Activated gamma-delta T cell (primary cell): Measurements from ENCODE around the gene ZC3H12C.
"Not testable (repeated sequence)": the region's sequence is repeated elsewhere in the genome, so short reads cannot be mapped to it uniquely, and the experiment has no call there.

ENCODE experiments used
- DNase-seq: peaks from one replicate; lab custom pipeline; 2025; lab: John Stamatoyannopoulos, UW

The ZC3H12C gene

DNA sequence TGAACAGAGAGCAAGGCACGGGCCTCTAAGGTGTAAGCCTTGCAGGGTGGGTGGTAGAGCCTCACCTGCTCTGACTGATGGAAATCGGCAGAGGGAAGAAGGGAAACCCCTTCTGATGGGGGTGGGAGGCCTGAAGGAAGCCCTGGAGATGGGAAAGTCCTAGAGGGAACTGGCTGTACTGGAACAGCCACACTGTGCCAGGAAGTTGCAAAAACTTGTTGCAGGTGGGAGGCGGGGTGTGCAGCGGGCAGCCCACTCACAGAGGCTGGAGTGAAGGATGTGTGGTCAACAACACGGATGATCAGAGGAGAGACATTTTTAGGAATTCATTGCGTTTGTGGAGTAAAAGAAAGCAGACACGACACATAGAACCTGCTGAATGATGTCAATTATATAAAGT is 91.3 kb downstream of the ZC3H12C start:
- no peak for DNase-seq

DNA sequence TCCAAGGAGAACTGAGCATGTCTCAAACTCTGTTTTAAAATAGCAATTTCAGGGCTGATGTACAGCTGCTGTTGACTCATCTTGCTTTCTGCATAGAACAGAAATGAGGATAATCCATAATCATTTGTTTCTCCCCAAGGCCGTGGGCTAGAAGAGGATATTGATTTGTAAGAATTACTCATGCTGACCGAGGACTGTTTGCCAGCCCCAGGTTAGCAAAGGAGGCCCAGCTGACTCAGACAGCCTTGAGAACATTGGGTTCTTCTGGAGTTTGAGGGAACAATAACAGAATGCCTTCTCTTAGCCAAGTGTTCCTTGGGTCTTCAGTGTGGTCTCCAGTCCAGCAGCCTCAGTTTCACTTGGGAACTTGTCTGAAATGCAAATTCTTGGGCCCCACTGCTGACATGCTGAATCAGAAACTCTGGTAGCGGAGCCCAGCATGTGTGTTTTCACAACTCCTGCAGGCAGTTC is 92.0 kb downstream of the ZC3H12C start:
- DNase-seq = no peak

DNA sequence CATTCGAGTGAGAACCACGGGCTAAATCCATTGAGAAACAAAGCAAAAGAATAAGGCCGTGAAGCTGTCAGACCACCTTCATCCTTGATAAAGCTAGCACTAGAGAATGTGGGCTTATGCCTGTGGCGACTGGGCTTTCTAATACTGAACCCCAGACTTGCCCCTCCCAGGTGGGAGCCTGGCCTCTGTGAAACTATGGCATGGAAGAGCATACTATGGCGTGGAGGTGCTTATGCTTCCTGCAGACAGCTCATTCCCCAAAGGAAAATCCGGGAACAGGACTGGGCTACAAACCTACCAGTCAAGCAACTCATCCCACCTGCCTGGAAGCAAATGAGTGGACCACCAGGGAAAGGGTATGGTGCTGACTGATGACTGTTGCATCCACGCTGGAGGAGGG is 92.4 kb downstream of the ZC3H12C start:
- no peak for DNase-seq

DNA sequence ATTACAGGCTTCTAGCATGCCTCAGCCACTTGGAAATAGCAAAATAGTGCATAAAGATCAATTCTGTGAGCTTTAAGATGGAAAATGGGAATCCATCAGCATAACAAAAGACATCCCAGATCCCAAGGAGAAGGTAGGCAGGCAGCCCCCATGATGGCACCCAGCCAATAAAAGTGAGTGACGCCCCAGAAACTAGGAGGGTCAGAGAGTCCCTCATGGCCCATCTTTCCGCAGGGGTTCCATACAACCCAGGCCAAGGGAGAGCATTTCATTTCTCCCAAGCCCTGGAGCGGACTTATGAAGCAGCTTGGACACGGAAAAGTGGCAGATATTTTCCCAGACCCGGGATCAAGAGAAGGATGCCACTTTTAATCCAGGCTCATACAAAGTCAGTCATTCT is 93.3 kb downstream of the ZC3H12C start:
- DNase-seq = no peak

DNA sequence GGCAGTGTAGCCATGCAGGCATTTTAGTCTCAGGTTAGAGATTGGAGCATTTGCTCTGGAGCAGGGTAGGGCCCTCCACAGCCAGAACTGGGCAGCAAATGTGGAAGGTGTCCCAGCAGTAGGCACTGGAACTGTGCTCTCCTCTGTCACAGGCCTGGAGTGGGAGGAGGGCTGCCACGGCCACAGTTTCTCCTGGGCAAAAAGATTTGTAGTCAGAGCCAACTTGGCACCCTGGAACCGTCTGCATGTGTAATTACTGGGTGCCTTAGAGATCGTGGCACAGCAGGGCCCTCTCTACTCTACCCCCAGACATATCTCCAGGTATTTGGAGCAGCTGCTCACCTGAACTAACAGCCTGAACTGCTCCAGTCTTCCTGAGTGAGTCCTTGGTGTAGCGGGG is 93.7 kb downstream of the ZC3H12C start:
- no peak for DNase-seq

DNA sequence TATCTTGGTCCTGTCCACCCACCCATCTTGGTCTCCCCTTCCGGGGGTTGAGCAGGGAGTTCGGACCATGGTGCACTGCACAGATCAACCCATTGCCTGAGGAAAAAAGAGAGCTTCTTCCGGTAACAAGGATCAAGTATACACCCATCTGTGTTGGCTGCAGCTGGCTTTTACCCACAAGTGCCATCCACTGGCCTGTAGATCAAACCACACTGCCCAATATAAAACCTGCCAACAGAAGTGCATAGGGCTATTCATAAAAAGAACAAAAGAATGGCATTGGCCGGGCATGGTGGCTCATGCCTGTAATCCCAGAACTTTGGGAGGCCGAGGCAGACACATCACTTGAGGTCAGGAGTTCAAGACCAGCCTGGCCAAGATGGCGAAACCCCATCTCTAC is 94.5 kb downstream of the ZC3H12C start:
- DNase-seq = no peak

DNA sequence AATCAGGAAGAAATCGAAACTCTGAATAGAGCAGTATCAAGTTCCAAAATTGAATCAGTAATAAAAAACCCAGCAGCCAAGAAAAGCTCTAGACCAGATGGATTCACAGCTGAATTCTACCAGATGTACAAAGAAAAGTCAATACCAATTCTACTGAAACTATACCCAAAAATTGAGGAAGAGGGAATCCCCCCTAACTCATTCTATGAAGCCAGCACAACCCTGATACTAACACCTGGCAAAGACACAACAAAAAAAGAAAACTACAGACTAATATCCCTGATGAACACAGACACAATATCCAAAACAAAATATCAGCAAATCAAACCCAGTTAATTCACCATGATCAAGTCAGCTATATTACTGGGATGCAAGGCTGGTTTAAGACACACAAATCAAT is 97.7 kb downstream of the ZC3H12C start:
- no peak for DNase-seq

DNA sequence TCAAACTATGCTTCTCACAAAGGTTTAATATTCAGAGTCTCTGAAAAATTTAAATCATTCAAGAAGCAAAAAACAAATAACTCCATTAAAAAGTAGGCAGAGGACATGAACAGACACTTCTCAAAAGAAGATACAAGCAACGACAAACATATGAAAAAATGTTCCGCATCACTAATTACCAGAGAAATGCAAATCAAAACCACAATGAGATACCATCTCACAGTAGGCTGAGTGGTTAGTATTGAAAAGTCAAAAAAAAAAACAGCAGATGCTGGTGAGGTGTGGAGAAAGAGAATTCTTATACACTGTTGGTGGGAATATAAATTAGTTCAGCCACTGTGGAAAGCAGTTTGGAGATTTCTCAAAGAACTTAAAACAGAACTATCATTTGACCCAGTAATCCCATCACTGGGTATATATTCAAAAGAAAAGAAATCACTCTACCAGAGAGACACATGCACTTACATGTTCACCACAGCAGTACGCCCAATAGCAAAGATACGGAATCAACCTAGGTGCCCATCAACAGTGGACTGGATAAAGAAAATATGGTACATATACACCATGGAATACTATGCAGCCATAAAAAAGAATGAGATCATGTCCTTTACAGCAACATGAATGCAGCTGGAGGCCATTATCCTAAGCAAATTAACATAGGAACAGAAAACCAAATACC is 99.6 kb downstream of the ZC3H12C start:
- not testable (repeated sequence) for DNase-seq

DNA sequence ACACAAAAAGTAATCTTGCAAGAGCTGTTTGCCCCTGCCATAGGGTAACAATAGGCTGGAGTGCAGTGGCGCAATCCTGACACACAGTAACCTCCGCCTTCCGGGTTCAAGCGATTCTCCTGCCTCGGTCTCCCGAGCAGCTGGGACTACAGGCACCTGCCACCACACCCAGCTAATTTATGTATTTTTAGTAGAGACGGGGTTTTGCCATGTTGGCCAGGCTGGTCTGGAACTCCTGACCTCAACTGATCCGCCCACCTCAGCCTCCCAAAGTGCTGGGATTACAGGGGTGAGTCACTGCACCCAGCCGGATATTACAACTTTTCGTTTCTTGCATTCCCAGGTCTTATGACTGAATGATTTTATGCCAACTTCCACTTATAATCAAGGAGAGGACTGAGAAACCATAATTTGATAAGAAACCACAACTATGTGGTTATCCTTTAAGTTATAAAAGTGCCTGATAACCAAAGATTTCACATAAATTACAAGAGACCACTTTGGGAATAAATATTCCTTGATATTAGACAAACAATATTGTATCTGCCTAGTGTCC is 101.1 kb downstream of the ZC3H12C start:
- DNase-seq = not testable (repeated sequence)

DNA sequence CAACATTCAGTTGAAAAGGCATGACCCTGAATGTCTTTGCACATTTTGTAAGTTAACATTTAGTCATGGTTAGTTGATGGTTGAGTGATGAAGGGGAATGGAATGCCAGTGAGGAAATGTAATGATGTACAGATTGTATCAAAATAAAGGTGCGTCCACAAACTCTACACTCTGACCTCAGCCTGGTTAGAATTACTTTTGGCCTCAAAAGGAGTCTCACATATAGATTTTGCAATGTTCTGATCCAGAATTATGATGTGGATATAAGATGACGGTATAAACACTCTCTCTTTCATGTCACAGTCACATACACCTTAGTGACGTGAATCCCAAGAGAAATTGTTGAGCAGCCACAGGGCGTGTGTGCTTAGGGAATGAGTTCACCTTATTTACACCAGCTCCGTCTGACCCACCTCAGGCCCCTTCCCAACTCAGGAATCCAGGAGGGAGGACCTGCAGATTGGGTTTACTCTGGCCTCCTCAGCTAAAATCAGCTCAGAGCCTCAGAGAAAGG is 103.1 kb downstream of the ZC3H12C start:
- DNase-seq = no peak

DNA sequence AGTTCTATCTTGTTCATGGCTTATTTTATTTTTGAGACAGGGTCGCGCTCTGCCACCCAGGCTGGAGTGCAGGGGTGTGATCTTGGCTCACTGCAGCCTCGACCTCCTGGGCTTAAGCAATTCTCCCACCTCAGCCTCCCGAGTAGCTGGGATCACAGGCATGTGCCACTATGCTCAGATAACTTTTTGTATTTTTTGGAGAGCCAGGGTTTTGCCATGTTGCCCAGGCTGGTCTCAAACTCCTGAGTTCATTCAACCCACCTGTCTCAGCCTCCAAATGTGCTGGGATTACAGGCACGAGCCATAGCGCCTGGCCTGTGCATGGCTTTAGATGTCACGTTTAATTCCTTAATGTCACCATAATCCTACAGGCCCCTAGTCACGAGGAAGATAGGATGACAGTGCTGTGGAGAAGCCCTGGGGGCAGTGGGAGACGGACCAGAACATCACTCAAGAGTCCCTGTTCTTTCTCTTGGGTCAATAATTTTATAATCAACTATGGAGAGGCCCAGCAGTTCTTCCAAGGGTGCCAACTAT is 103.8 kb downstream of the ZC3H12C start:
- DNase-seq = no peak

DNA sequence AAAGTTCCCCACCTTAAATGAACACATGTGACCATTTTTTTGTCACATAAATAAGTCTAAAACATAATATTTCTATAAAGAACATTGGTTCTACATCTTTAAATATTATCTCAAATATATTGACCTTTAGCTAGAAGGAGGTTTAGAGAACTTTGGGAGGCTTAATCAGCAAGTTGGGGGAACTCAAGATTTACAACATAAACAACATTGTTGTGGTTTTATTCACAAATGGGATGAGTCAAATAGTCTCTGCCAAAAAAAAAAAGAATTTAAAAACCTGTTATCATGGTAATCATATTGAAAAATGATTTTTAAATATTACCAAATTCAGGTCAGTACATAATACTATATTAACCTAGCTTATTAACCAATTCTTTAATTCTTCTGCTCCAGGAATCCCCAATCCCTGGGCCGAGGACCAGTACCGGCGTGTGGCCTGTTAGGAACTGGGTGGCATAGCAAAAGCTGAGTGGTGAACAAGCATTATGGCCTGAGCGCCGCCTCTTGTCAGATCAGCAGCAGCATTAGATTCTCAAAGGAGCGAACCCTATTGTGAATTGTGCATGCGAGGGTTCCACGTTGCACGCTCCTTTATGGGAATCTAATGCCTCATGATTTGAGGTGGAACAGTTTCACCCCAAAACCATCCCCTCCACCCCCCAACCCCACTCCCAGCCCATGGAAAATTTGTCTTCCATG is 105.0 kb downstream of the ZC3H12C start:
- no peak for DNase-seq

DNA sequence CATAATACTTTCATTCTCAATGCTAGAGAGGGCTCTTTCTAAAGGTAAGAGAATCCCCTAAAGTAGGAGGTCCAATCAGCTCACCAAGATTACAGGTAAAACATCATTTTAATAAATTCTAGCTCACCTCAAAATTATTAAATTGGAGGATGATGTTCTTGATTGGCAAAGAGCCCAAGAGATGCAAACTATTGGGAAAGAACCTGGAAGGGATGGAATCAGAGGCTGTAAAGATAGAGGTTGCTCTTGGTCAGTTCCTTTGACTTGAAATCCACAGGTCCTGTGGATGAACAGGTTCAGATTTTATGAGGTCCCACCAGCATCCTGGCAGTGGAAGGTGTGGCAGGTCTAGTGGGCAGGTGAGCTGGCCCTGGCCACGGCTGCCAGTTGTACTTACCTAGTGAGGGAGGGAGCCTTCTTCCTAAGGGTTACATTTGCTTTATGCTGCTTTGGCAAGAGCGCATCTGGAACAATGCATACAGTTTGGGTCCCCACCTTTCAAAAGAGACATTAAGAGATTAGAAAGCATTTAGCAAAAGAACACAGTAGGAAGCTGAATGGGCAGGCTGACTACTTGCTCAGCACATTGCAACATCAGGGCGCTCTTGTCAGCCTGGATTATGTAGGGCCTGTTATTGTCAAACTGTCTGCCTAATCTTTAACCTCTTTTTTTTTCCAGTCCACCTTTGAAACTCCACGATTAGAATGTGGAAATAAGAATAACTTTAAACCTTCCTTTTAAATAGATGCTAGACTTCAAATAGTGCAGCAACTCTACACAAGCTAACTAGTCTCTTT is 106.2 kb downstream of the ZC3H12C start:
- no peak for DNase-seq

DNA sequence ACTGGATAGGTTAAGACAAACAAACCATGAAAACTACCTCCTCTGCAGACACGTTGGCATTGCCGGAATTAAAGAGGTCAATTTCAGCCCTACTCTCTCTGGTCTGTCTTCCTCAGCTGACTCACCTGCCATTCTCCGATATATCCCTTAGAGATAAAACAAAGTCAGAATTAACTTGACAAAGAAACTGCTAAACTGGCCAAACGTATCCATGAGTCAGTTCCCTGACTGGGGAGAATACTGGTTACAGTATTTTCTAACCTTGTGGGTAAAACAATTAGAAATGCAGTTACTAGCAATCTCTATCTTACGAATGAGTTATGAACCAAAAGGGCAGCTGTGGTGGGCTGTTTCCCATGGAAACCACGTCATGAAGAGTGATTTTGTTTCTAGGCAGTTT is 107.0 kb downstream of the ZC3H12C start:
- DNase-seq = no peak

DNA sequence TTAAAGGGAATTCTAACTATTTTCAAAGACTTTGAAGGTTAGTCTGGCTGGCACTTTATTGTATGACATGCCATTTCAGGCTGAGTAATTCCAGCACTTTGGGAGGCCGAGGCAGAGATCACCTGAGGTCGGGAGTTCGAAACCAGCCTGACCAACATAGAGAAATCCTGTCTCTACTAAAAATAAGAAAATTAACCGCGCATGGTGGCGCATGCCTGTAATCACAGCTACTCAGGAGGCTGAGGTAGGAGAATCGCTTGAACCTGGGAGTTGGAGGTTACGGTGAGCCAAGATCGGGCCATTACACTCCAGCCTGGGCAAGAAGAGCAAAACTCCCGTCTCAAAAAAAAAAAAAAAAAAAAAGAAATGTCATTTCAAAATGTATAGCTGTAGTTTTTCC is 107.6 kb downstream of the ZC3H12C start:
- no peak for DNase-seq

DNA sequence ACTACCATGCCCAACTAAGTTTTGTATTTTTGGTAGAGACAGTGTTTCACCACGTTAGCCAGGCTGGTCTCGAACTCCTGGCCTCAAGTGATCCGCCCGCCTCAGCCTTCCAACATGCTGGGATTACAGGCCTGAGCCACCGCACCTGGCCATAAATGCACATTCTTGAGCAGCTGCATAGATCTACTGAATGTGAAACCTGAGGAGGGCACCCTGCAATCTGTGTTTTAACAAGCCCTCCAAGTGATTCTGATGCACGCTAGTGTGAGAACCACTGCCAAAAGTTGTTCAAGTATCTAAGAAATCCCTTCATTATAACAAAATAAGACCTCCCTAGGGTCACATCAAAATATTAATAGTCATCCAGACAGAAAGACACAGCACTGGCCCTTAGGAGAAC is 113.9 kb downstream of the ZC3H12C start:
- DNase-seq = no peak

DNA sequence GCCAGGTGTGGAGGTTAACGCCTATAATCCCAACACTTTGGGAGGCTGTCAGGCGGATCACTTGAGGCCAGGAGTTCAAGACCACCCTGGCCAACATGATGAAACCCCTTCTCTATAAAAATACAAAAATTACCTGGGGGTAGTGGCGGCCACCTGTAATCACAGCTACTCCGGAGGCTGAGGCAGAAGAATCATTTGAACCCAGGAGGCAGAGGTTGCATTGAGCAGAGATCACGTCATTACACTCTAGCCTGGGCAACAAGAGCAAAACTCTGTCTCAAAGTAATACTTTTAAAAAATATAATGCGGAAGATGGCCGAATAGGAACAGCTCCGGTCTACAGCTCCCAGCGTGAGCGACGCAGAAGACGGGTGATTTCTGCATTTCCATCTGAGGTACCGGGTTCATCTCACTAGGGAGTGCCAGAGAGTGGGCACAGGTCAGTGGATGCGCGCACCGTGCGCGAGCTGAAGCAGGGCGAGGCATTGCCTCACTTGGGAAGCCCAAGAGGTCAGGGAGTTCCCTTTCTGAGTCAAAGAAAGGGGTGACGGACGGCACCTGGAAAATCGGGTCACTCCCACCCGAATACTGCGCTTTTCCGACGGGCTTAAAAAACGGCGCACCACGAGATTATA is 115.6 kb downstream of the ZC3H12C start:
- DNase-seq = not testable (repeated sequence)

DNA sequence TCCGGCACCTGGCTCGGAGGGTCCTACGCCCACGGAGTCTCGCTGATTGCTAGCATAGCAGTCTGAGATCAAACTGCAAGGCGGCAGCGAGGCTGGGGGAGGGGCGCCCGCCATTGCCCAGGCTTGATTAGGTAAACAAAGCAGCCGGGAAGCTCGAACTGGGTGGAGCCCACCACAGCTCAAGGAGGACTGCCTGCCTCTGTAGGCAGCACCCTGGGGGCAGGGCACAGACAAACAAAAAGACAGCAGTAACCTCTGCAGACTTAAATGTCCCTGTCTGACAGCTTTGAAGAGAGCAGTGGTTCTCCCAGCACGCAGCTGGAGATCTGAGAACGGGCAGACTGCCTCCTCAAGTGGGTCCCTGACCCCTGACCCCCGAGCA is 116.1 kb downstream of the ZC3H12C start:
- not testable (repeated sequence) for DNase-seq

DNA sequence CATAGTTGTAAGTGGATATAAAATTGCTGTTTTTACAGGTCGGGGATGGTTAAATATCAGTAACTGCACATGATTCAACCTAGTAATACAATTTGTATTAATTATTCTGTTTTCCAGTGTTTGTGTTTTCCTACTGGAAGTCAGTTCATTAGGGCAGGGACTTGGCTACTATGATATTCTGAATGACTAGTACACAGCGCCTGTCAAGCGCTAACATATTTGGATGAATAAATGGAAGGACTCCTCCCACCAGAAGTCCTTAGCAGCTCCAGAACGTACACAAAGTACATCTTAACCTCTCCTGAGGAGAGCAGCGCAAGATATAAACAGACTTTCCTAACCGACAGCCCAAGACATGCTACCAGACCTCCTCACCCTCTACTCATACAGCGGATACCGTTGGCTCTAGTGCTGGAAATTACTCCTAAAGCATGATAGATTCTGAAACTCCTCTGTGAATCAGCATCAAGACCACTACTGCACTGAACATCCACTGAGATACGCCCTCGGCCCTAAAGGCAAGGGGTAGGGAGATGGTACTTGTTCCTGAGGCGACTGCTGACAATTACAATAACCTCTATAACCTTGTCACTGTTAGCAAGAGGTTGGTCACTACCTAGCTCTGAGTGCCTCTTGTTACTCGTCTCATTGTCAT is 124.2 kb downstream of the ZC3H12C start:
- DNase-seq = no peak

DNA sequence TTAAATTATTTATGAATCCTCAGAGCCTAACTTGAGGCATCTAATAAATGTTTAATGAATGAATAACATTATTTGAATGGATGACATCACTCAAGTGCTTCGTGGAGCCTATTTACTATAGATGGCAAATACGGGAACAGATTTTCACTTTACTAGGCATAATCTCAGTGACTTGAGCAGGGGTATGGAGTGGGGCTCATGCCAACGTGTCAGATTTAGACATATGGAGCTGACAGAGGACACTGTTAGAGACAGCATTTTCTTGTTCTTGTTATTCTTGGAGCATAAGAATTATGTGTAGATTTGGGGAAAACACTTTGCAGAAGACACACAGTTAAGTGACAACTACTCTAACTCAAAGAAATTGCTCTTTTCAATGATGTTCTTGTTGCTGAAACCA is 124.7 kb downstream of the ZC3H12C start:
- no peak for DNase-seq
